Stimulated activated CD8-positive, alpha-beta memory T cell treated with anti-CD3 and anti-CD28 coated beads, Interleukin-7, amount 100 ng/mL, for 1 hour (primary cell): ENCODE measurements around the gene STMP1.

Source experiments
- DNase-seq, 2 donors: peaks; one replicate each; pipeline ENCODE4 v3.0.0-alpha.2; 2020; ENCODE audit warnings: low read depth in 2 of 2

Gene STMP1

GRCh38 chr7:135697276-135698049 lies 35.1 kb downstream of the STMP1 start:
- no peak for DNase-seq

GRCh38 chr7:135704074-135704473 lies 41.8 kb downstream of the STMP1 start:
- DNase-seq: no peak

- DNase-seq: no peak
Observed at GRCh38 chr7:135704698-135705097, 42.4 kb downstream of the STMP1 start.

GRCh38 chr7:135706038-135706742 lies 43.9 kb downstream of the STMP1 start:
- no peak for DNase-seq

- DNase-seq: no peak
Observed at GRCh38 chr7:135706858-135707569, 44.7 kb downstream of the STMP1 start.

GRCh38 chr7:135707570-135707966 lies 45.3 kb downstream of the STMP1 start:
- DNase-seq: no peak

GRCh38 chr7:135708041-135708440 lies 45.7 kb downstream of the STMP1 start:
- DNase-seq: no peak

GRCh38 chr7:135709508-135709907 lies 47.2 kb downstream of the STMP1 start:
- DNase-seq: no peak

GRCh38 chr7:135710417-135711138 lies 48.3 kb downstream of the STMP1 start:
- no peak for DNase-seq

- no peak for DNase-seq
Observed at GRCh38 chr7:135711139-135711469, 48.8 kb downstream of the STMP1 start.

GRCh38 chr7:135712182-135712782 lies 50.0 kb downstream of the STMP1 start:
- DNase-seq: no peak

- no peak for DNase-seq
Observed at GRCh38 chr7:135712796-135713195, 50.5 kb downstream of the STMP1 start.

GRCh38 chr7:135713836-135714470 lies 51.6 kb downstream of the STMP1 start:
- no peak for DNase-seq

GRCh38 chr7:135714534-135715009 lies 52.3 kb downstream of the STMP1 start:
- DNase-seq: no peak

- DNase-seq: no peak
Observed at GRCh38 chr7:135715055-135715522, 52.8 kb downstream of the STMP1 start.

GRCh38 chr7:135715673-135716072 lies 53.4 kb downstream of the STMP1 start:
- no peak for DNase-seq

- no peak for DNase-seq
Observed at GRCh38 chr7:135716677-135717238, 54.4 kb downstream of the STMP1 start.

- no peak for DNase-seq
Observed at GRCh38 chr7:135717693-135718092, 55.4 kb downstream of the STMP1 start.

- DNase-seq: no peak
Observed at GRCh38 chr7:135718219-135718618, 55.9 kb downstream of the STMP1 start.

GRCh38 chr7:135718794-135719437 lies 56.6 kb downstream of the STMP1 start:
- no peak for DNase-seq
